GM18858 (cell line): Measurements from ENCODE around the gene MAPK11.

Experiments
- ATAC-seq: cut with Tn5 transposase; IDR thresholded peaks from one replicate; pipeline ENCODE4 v1.9.1; 2021; ENCODE audit not compliant: unreplicated experiment

The MAPK11 gene

DNA sequence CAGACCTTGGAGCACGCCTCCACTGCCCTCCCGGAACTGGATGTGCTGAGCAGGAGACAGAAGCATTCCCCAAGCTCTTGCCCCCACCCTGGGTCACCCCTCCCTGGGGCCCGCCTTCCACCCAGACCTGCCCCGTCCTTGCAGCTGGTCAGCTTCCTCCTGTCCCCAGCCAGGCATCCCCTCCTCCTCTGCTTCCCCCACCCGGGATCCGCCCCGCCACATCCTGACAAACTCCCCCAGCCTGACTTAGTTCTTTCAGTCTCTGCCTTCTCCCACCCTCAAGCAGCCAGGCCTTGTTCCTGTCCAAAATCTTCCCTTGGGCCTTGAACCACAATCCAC lies 38.4 kb upstream of the MAPK11 start:
- no peak for ATAC-seq

DNA sequence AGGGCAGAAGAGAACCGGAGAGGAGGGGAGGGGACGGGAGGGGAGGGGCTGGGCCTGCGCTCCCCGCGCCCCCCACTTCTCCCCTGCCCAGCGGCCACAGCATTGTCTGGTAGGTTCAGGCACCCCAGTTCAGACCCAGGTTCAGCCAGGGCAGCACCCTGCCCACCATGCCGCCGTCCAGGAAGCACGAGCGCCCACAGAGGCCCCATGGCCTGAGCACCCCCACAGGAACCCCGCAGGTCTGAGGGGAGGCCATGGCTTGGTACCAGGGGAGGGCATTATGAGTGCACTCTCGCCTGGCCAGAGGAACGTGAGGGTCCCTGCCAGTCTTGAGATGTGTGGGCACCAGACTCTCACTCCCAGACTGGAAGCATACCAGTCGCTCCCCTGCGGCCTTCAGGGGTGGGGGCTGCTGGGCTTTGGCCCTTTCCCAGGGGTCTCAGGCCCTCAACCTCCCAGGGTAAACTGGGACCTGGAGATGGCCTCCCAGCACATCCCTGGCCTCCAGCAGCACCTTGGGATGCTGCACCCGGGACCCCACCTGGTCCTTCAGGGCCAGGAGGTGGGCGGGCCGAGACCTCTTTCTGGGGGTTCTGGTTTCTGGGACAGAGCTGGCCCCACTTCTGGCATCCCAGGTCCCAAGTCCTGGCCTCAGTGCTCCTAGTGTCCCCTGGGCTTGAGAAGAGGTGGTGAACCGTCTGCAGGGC lies 37.9 kb upstream of the MAPK11 start:
- no peak for ATAC-seq

- no peak for ATAC-seq
These were observed 36.9 kb upstream of the MAPK11 start, which contains the start of gene PLXNB2 for GRCh38 chr22:50306753-50307749. TSS of gene PLXNB2 (minus strand) at chr22:50307646. CDS start at chr22:50290584, 17,062 bp downstream.

DNA sequence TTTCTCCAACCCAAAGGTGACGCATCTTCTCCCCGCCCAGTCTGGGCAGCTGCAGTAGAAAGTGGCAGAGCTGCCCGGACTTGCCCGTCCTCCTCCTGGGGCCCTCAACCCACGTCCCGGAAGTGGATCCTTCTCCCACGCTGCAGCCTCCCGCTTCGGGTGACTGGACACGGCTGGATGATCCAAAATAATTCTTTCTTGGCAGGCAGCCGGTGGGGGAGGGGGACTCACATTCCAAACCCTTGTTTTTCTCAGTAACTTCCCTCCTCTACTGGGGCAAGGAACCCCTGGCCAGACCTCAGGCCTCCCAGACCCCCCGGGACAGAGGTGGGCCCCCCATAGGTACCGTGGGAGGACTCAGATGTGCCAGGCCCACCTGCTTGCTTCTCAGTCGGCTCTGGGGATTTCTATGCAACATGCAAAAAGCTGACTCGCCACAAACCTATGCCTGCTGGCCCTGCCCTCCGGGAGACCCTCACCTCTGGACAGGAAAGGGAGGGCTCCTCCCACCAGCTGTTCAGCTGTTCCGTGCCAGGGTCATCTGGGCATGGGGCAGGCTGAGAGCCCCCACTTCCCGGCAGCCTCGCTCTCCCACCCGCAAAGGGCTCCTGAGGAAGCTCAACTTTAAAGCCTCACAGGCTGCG lies 35.9 kb upstream of the MAPK11 start:
- no peak for ATAC-seq

DNA sequence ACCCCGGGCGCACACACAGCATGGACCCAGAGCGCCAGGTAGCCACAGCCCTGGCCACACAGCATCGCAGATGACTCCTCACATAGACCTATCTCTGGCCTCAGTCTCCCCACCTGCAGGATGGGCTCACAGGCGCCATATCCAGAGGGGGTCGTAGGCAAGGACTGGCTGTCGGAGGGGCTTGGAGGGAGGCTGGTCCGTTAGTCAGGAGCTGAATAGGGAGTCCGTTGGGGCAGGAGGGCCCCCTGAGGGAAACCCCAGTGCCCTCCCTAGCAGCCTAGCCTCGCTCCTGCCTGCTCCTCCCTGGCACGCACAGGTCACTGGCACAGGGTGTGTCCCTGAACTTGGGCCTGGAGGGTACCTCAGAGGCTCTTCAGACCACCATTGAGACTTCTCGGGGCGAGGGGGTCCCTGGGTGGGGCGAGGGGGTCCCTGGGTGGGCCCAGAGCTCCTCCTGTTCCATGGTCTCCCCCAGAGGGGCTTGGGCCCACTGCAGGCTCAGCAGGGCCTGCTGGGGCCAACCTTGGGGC lies 35.3 kb upstream of the MAPK11 start:
- no peak for ATAC-seq

DNA sequence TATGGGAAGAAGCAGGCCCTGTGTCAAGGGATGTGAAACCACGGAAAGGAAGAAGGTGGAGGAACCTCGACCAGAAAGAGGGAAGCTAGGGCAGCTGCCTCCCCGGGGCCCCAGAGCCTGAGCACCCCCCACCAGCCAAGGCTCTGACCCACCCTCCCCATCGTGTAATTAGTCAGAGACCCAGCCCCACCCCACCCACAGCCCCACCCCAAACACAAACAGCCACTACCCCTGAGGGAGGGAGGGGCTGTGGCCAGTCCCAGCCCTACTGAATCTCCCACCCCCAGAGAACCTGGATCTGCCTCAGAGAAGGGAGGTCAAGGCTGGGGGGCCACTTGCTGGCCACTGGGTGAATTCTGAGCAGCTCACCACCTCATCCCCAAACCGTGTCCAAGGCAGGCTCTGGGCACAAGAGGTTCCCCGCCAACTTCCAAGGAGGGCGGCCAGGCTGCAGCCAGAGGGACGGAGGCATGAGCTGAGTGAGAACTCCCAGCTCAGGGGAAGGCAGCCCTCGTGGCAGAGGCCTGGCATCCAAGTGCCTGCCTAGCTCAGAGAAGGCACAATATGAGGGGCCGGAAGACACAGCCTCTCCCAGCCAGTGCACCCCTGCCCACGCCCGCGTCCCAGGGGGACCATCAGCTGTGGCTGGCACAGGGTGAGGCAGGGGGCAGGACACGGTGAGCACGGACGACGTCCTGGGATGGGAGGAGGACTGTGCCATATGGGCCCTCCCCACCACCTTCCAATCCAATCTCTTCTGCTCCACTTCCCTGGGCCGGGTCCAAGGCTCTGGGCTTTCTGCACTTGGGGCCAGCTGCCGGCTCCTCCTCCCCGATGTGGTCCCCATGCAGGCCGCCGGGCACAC lies 34.6 kb upstream of the MAPK11 start:
- ATAC-seq, result no peak

DNA sequence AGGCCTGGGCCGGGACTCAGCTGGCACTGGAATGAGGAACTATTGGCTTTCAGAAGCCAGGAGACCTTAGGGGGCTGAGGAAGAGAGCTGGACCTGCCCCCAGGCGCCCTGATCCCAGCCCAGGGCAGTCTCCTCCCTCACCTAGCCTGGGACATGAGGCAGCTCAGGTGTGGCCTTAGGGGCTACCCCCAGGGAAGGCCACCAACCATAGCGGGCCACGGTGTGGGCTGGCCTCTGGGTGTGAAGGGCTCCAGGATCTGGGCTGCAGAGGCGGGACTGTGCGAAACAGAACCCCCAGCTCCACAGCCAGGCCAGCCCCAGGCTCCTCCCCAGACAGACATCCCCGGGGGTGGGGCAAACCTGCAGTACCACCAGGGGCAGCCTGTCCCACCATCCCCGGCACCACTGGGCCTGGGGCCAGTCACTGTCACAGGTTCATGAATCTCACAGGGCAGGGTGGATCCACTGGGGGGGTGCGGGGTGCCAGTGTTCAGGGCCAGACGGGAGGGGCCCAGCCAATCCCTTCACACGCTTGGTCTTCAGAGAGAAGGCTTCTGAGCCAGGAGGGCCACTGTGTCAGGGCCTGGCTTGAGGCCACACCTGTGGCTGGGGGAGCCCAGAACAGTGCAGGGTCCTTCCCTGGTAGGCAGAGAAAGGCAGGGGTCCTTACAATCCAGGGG lies 33.8 kb upstream of the MAPK11 start:
- no peak for ATAC-seq

GRCh38 chr22:50303515-50303847 lies 33.3 kb upstream of the MAPK11 start:
- no peak for ATAC-seq

GRCh38 chr22:50302564-50302963 lies 32.4 kb upstream of the MAPK11 start:
- no peak for ATAC-seq

DNA sequence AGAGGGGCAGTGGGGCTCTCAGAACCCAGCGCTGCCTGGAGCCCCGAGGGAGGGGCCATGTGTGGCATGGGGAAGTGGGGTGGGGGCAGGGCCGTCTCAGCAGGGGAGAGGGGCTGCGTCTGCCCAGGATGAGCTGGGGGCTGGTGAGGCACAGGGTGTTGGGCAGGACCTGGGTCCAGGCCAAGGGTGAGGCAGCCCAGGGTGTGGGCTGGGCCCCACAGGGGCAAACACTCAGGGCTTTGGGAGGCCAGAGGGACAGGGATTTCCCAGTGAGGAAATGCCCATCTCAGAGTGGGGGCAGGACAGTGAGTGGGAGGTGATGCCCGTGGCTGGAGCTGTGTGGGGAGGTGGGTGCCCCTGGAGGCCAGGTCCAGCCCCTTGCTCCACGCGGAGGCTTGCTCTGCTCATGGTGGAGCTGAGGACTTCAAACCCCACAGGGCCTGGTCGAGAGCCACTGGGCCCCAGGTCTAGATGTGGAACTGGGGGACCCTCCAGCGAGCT lies 31.9 kb upstream of the MAPK11 start:
- no peak for ATAC-seq

GRCh38 chr22:50301581-50301991 lies 31.4 kb upstream of the MAPK11 start:
- ATAC-seq, result no peak

DNA sequence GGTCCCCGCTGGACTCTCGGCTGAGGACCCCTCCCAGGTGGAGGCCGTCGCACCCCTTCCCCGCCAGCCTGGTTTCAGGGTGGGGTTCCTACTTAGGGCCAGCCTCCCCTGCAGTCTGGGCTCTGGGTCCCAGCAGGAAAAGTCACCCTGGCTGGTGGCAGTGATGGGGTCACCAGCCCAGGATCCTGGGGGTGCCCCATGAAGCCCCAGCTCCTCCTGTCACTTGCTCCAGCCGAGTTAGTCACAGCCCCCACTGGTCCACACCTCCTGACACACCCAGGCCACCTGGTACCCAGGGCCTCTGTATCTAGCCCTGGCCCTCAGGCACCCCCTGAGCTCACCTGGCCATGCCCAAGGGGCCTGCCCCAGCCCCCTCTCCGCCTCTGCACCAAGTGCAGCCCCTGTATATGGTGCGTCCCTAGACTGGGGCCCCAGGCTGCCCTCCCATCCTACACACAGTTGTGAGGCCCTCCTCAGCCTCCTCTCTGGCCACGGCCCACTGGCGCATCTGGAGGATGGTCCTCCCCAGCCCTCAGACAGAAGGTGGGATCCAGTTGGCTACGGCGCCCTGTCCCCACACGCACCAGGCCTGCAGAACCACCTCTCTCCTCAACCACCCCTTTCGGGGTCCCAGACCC lies 30.6 kb upstream of the MAPK11 start:
- no peak for ATAC-seq

- no peak for ATAC-seq
These were observed 29.8 kb upstream of the MAPK11 start for GRCh38 chr22:50299785-50300619.

GRCh38 chr22:50298937-50299784 lies 29.0 kb upstream of the MAPK11 start:
- no peak for ATAC-seq

GRCh38 chr22:50298266-50298637 lies 28.1 kb upstream of the MAPK11 start:
- no peak for ATAC-seq

- no peak for ATAC-seq
These were observed 27.5 kb upstream of the MAPK11 start for GRCh38 chr22:50297510-50298265.
